ENCODE results near the gene NID2.
A peak's percentile ranks its signal among the peaks of the same experiment; 100 is the strongest.

The NID2 gene

GRCh38 chr14:52079239-52079959, 10.5 kb upstream of the NID2 start:
- FAIRE-seq, result peak; percentile 80

- FAIRE-seq, result no peak
Measured at GRCh38 chr14:52078721-52079120, 9.9 kb upstream of the NID2 start.

- no peak for FAIRE-seq
Measured at GRCh38 chr14:52078095-52078531, 9.3 kb upstream of the NID2 start.

GRCh38 chr14:52077256-52077979, 8.6 kb upstream of the NID2 start:
- FAIRE-seq, result no peak

- no peak for FAIRE-seq
Measured at GRCh38 chr14:52076334-52076733, 7.5 kb upstream of the NID2 start.

GRCh38 chr14:52075371-52075770, 6.5 kb upstream of the NID2 start:
- FAIRE-seq, result no peak

- FAIRE-seq, result no peak
Measured at GRCh38 chr14:52073251-52073650, 4.4 kb upstream of the NID2 start.

GRCh38 chr14:52072266-52072780, 3.5 kb upstream of the NID2 start:
- no peak for FAIRE-seq

GRCh38 chr14:52071675-52072074, 2.8 kb upstream of the NID2 start:
- FAIRE-seq, result peak; percentile 66

GRCh38 chr14:52070051-52070431, 1.2 kb upstream of the NID2 start:
- FAIRE-seq, result no peak

GRCh38 chr14:52069307-52070050, 620 bp upstream of the NID2 start:
- no peak for FAIRE-seq

- no peak for FAIRE-seq
Measured at GRCh38 chr14:52067873-52068614, 815 bp downstream of the NID2 start.

GRCh38 chr14:52064174-52064573, 4.7 kb downstream of the NID2 start:
- no peak for FAIRE-seq

GRCh38 chr14:52063052-52063462, 5.8 kb downstream of the NID2 start:
- no peak for FAIRE-seq

- FAIRE-seq, result no peak
Measured at GRCh38 chr14:52061890-52062289, 7.0 kb downstream of the NID2 start.

- no peak for FAIRE-seq
Measured at GRCh38 chr14:52061390-52061789, 7.5 kb downstream of the NID2 start.

GRCh38 chr14:52060080-52060479, 8.8 kb downstream of the NID2 start:
- FAIRE-seq, result no peak

- FAIRE-seq, result no peak
Measured at GRCh38 chr14:52059649-52060048, 9.2 kb downstream of the NID2 start.

GRCh38 chr14:52058341-52058740, 10.5 kb downstream of the NID2 start:
- no peak for FAIRE-seq

- no peak for FAIRE-seq
Measured at GRCh38 chr14:52055167-52055566, 13.7 kb downstream of the NID2 start.

GRCh38 chr14:52054678-52055077, 14.2 kb downstream of the NID2 start:
- FAIRE-seq, result no peak

GRCh38 chr14:52053044-52053443, 15.8 kb downstream of the NID2 start:
- no peak for FAIRE-seq
